Liver (tissue), 3 donors: ENCODE results near the gene RASL12.

ENCODE experiments used
- ATF3 ChIP-seq: IDR thresholded peaks from 2 replicates; pipeline ENCODE4 v1.6.1; 2016; ENCODE audit warnings: antibody characterized with exemption
- GABPA ChIP-seq, 2 donors: IDR thresholded peaks in 1 of 2; conservative IDR thresholded peaks in 1 of 2; 2 replicates each; pipeline ENCODE4 v1.6.1; 2016; ENCODE audit warnings: antibody characterized with exemption in 2 of 2, mild to moderate bottlenecking in 1 of 2, moderate library complexity in 1 of 2
- RAD21 ChIP-seq, 2 donors: IDR thresholded peaks; 2 replicates each; pipeline ENCODE4 v1.6.1; 2016; ENCODE audit warnings: antibody characterized with exemption in 2 of 2, mild to moderate bottlenecking in 2 of 2
- ZBTB33 ChIP-seq: IDR thresholded peaks from 2 replicates; pipeline ENCODE4 v1.6.1; 2016; ENCODE audit warnings: antibody characterized with exemption
- TF ChIP-seq, protein P1 (sequence below): fragments of 150-350 bp; IDR thresholded peaks from 2 replicates; pipeline ENCODE4 v1.5.1; 2017; ENCODE audit warnings: improper control_type of control experiment, low read depth, low read length; ENCODE audit not compliant: missing input control
- TF ChIP-seq, protein P2 (sequence below): IDR thresholded peaks from 2 replicates; pipeline ENCODE4 v1.6.1; 2016; ENCODE audit warnings: antibody characterized with exemption, mild to moderate bottlenecking
- TF ChIP-seq, protein P3 (sequence below): IDR thresholded peaks from 2 replicates; pipeline ENCODE4 v1.6.1; 2016; ENCODE audit warnings: antibody characterized with exemption
- donor health status: healthy.
- donor health status: healthy.

DNA sequence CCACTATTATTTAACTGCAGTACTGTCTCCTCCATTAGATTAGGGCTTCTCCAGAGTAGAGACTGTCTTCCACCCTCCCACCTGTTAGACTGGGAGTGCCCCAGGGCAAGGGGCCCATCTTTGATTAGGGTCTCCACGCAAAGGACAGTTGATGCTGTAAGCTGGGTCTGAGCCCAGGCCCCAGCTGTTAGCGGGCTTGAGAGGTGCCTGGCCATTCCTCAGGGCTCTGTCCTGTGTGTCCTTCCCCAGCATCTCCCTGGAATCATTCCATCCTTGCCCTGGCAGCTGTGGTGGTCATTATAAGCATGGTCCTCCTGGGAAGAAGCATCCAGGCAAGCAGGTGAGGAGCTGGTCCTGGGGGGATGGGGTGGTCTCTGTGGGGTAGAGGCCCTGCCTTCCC is 16.5 kb downstream of the RASL12 start:
- TF ChIP-seq, protein P1, sequence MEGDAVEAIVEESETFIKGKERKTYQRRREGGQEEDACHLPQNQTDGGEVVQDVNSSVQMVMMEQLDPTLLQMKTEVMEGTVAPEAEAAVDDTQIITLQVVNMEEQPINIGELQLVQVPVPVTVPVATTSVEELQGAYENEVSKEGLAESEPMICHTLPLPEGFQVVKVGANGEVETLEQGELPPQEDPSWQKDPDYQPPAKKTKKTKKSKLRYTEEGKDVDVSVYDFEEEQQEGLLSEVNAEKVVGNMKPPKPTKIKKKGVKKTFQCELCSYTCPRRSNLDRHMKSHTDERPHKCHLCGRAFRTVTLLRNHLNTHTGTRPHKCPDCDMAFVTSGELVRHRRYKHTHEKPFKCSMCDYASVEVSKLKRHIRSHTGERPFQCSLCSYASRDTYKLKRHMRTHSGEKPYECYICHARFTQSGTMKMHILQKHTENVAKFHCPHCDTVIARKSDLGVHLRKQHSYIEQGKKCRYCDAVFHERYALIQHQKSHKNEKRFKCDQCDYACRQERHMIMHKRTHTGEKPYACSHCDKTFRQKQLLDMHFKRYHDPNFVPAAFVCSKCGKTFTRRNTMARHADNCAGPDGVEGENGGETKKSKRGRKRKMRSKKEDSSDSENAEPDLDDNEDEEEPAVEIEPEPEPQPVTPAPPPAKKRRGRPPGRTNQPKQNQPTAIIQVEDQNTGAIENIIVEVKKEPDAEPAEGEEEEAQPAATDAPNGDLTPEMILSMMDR: no peak
- TF ChIP-seq ATF3 (no peak), RAD21 (IDR thresholded peaks at IDR 0.05) (no peak), ZBTB33 (no peak), GABPA (IDR thresholded peaks at IDR 0.05 in 1 of 2, conservative IDR thresholded peaks at IDR 0.05 in 1 of 2) (no peak)
- TF ChIP-seq, protein P2, sequence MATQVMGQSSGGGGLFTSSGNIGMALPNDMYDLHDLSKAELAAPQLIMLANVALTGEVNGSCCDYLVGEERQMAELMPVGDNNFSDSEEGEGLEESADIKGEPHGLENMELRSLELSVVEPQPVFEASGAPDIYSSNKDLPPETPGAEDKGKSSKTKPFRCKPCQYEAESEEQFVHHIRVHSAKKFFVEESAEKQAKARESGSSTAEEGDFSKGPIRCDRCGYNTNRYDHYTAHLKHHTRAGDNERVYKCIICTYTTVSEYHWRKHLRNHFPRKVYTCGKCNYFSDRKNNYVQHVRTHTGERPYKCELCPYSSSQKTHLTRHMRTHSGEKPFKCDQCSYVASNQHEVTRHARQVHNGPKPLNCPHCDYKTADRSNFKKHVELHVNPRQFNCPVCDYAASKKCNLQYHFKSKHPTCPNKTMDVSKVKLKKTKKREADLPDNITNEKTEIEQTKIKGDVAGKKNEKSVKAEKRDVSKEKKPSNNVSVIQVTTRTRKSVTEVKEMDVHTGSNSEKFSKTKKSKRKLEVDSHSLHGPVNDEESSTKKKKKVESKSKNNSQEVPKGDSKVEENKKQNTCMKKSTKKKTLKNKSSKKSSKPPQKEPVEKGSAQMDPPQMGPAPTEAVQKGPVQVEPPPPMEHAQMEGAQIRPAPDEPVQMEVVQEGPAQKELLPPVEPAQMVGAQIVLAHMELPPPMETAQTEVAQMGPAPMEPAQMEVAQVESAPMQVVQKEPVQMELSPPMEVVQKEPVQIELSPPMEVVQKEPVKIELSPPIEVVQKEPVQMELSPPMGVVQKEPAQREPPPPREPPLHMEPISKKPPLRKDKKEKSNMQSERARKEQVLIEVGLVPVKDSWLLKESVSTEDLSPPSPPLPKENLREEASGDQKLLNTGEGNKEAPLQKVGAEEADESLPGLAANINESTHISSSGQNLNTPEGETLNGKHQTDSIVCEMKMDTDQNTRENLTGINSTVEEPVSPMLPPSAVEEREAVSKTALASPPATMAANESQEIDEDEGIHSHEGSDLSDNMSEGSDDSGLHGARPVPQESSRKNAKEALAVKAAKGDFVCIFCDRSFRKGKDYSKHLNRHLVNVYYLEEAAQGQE: no peak
- TF ChIP-seq, protein P3, sequence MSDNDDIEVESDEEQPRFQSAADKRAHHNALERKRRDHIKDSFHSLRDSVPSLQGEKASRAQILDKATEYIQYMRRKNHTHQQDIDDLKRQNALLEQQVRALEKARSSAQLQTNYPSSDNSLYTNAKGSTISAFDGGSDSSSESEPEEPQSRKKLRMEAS: no peak
